ENCODE results near the gene ARPIN.

- TF ChIP-seq GATA3 (IDR thresholded peaks at IDR 0.05; ENCODE audit: low read depth, low read length) (no peak), GATA2 (IDR thresholded peaks at IDR 0.05; ENCODE audit: low read depth, low read length) (no peak)
Measured at GRCh38 chr15:89860891-89861290, 51.9 kb downstream of the ARPIN start.
